Hepatic stellate cell (primary cell): ENCODE results near the gene TREM1.
"Not testable (repeated sequence)": the region's sequence is repeated elsewhere in the genome, so short reads cannot be mapped to it uniquely, and the experiment has no call there.

Experiments
- DNase-seq: peaks from one replicate; pipeline ENCODE4 v3.0.0; 2011; ENCODE audit warnings: low spot score

The TREM1 gene

DNA sequence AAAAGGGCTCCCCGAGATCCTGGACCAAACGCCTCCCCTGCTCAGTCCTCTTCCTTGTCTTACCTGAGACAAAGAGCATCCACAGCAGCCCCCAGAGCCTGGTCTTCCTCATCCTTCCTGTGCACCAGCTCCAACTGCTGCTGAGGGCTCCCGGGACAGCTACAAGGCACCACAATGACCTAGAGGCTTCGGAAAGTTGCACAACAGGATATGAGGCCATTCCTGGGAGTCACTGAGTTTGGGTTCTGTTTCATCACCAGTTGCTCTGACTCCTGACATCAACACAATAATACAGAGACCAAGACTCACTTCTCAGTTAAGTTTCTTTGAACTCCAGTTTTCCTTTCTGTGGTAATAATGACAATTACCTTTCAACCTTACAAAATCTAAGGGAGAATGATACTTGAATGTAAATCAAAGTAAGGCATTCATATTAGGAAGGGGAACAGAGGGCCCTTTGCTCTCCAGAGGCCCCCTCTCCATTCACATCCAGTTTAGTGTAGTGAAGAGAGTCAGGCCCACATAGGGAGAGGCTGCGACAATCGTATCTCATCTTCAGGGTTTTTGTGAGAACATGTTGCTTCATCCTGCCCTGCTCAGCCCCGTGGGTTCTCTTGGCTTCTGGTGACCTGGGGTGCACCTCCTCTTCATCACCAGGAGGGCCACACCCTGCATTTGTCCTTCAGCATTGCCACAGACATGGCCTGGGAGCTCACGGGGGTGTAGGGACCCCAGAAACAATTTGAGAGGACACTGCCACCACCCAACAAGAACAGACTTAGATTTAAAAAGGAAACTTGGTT is at the start of gene TREM1:
TSS of gene TREM1 (minus strand) at position 139 of the 803 bp plus-strand sequence. CDS start at position 112, 27 bp downstream.
- DNase-seq: no peak

DNA sequence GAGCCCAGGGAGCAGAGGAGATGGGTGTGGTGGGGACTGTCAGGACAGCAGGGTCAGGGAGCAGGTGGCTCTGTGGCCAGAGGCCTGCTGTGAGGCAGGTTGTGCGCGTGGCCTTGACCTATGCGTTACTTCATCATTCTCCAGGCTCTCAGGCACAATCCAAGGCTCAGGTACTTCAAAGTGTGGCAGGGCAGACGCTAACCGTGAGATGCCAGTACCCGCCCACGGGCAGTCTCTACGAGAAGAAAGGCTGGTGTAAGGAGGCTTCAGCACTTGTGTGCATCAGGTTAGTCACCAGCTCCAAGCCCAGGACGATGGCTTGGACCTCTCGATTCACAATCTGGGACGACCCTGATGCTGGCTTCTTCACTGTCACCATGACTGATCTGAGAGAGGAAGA is 49.5 kb upstream of the TREM1 start:
- no peak for DNase-seq

GRCh38 chr6:41335296-41335695 is 48.8 kb upstream of the TREM1 start, which contains the start of gene NCR2:
NCR2 (plus strand) TSS chr6:41335608; CDS start chr6:41335877, 269 bp downstream.
- DNase-seq: no peak

DNA sequence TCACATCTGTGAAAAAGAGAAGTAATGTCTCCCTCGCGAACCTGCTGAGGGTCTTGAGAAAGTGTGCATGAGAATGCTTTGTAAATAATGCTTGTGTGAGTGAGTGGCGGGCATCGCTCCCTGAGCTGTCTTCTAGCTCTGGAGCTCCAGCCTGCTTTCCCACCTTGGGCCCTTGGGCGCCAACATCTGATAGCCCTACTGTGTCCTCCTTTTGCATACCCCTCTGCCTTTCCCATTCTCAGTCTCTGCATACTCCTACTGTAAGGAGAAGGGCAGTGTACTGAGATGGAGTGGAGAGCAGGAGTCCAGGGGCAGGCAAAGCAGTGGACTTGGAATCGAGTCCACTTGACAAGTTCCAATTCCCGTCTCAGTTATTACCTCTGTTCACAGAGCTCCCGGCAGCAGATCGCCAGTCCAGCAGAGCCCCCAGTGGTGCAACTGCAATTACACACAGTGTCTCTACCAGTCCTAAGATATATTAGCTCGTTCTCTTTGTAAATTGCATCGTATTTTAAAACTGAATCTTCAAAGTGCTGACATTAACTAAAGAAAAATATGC is 48.1 kb upstream of the TREM1 start:
- DNase-seq: no peak

DNA sequence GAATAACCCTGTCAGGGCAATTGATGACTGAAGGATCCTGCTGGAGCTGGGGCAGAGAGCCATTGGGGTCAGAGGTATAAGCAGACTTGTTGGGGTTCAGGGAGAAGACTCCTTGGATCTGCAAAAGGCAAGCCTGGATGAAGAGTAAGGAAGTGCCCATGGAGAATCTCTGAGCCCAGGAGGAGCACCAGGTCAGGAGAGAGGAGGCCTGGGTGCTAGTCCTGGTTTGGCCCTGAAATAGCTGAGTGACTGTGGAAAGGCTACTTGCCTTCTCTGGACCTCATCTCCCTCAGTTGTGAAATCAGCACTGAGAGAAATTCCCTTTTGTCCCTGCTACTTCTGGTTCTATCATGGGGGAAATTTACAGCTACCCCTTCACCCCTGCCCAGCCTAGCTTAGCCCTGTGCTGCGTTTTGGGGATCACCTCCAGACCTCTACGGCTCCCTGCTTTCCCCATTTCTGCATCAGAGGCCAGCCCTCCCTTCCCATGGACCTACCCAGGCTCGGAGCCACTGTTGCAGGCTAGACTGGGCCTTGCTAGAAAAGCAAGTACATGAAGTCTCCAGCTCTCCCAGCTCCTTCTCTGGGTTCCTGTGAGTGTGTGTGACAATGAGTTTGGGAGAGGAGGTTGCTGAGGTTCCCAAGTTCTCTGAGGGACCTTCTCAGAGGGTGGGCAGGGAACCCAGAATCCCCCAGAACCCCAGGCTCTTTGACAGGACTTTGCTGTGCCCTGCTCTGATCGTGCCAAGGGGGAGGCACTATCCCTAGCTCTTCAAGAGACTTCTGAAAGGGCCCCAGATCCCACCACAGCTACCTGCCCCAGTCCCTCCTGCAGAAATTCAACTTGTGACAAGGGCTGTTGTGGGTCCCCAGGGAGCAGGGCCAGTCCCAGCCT is 46.6 kb upstream of the TREM1 start:
- DNase-seq: no peak

GRCh38 chr6:41332241-41332640 is 45.8 kb upstream of the TREM1 start:
- DNase-seq: no peak

DNA sequence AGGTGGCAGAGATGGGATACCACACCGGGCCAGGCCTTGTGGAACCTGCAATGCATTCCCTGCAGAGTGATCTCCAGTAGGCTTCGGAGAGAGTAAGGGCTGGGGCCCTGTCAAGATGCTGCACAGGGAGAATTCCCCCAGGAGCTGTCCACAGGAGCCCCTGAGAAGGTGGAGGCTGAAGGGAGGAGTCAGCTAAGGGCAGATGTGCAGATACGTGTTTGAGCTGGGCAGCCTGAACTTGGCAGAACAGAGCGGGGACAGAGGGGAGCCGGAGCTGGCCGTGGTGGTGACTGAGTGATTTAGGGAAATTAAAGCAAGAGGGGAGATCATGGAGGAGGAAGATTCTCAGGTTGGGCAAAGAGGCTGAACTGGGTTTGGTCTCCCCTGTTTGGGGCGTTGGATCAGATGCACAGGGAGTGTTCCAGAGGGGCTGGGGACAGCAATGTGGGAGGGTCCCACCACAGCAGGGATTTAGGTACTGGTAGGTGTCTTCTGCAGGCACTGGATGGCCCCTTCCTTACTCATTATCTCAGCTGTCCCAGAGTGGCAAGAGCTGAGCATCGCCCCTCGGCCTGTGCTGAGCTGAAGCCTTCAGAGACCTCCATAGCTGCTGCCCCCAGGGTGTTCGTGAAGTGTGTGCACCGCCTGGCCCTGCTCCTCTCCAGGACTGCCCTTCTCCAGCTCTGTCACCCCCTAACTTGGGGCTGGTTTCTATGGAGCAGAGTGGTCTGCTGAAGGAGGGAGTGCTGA is 45.1 kb upstream of the TREM1 start:
- no peak for DNase-seq

DNA sequence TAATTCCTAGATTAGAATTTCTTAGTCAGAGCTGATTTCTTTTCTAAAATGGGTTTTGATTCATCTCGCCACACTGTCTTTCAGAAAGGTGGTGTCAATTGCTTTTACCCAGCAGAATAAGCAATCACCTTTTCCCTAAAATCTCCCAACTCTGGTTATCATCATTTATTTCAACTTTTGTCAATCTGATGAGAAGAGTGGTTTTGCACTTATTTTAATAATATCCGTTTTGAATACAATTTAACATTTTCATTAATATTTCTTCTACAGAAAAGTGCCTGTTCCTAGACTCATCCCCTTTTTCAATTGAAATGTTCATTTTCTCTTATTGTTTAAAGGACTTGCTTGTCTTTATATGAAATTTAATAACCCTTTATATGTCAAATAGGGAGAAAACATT is 40.7 kb upstream of the TREM1 start:
- no peak for DNase-seq

DNA sequence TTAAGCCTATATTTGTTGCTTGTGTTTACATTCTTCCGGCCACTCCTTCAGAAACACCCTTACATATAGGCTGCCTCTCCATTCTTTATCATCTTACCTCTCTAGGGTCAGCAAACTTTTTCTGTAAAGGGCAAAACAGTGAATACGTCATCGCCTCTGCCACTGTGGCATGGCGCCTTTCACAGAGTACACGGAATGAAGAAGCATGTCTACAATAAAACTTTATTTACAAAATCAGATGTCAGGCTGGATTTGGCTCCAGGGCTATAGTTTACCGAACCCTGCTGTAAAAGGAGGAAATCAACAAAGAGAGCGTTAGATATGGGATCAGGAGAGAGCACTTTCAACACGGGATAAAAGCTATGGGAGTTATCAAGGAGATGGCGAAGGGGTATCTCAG is 39.6 kb upstream of the TREM1 start:
- DNase-seq: no peak

- no peak for DNase-seq
These were observed 39.1 kb upstream of the TREM1 start for GRCh38 chr6:41325446-41326066.

- no peak for DNase-seq
These were observed 34.7 kb upstream of the TREM1 start for GRCh38 chr6:41321183-41321582.

DNA sequence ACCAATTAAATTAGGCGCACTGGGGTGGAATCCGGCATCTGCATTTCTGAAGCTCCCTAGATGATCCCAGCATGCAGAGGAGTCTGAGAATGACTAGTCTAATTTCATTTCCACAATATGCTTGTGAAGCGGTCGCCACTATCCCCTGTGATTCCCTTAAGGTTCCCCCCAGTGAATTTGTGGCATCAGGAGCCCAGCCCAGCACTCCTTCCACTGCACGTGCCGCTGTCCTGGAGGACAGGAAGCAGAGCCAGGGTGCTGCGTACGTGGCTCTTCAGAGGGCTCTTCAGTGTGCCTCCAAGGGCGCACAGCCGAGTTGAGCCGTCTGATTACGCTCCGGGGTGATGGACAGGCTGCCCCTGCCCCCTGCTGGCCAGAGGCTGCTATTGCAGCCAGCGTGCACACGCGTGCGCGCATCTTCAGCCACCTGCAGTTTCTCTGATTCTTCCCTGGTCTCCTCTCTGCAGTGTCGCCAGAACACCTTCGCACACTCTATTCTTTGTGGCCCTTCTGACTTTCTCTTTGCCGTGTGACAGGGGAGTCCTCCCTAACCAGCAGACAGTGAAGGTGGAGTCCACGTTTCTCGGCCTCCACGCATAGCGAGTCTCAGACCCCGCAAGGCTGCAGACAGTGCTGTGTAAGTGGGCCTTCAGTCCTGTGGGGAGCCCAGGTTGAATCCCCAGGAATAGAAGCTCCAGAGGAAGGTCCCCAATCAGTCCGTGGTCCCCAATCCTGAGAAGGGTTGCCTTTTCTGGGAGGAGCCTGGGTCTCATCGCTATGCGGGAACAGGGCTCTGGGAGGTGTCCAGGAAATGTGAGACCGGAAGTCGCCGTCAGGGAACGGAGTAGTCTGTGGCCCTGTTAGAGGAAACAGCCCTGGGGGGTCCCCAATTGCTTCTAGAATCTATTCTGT is 32.4 kb upstream of the TREM1 start:
- peak; percentile 67 for DNase-seq

DNA sequence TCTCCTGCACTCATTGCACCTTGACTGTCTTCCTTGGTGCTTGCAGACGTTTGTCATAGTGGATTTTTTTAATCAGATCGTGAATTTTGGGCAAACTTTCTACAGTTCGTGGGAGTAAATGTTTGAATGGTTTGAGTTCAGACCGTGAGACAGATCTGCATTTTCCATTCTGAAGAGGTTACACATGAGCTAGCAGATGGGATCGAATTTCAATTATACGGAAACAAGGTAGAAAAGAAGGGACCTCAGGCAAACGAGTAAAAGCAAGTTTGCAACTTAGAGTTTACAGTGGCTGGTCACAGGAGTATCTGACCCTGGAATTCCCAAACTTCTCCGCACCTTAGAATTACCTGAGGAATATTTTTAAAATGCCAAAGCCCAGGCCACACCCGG is 31.8 kb upstream of the TREM1 start:
- DNase-seq: no peak

- no peak for DNase-seq
These were observed 29.6 kb upstream of the TREM1 start for GRCh38 chr6:41315943-41316620.

DNA sequence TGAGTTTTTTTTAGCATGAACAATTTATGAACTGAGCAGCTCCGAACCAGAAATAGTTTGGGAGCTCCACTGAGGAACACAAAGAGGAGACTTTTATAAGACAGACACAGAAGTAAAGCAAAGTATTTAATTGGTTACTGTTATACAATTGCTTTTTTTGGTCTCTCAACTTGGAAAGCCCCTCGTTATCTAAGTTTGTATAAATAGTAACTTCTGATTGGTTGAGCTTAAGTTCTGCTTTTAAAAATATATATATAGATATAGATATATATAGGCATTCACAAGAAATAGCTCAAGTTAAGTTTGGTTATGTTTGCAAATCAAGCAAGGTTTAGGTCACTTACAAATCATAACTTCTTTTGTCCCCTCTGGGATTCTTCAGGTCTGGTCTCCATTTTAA is 28.7 kb upstream of the TREM1 start:
- DNase-seq: no peak

GRCh38 chr6:41306187-41306854 is 19.8 kb upstream of the TREM1 start:
- no peak for DNase-seq

DNA sequence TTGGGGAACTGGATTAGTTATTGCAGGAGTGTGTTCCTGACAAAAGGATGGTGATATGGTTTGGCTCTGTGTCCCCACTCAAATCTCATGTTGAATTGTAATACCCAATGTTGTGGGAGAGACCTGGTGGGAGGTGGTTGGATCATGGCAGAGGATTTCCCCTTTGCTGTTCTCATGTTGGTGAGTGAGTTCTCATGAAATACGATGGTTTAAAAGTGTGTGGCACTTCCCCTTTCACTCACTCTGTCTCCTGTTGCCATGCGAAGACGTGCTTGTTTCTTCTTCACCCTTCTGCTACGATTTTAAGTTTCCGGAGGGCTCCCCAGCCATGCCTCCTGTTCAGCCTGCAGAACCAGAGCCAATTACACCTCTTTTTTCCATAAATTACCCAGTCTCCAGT is 16.2 kb upstream of the TREM1 start:
- DNase-seq: no peak

DNA sequence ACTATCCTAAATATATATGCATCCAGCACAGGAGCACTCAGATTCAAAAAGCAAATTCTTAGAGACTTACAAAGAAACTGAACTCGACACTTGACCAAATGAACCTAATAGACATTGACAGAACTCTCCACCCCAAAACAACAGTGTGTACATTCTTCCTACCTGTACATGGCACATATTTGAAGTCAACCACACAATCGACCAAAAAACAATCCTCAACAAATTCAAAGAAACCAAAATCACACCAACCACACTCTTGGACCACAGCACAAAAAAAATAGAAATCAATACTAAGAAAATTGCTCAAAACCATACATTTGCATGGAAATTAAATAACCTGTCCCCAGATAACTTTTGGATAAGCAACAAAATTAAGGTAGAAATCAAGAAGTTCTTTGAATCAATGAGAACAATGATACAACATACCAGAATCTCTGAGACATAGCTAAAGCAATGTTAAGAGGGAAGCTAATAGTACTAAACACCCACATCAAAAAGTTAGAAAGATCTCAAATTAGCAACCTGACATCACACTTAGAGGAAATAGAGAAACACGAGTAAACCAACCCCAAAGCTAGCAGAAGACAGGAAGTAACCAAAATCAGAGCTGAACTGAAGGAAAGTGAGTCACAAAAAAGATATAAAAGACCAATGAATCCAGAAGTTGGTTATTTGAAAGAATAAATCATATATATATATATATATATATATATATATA is 12.5 kb upstream of the TREM1 start:
- no peak for DNase-seq

- DNase-seq: not testable (repeated sequence)
These were observed 10.8 kb upstream of the TREM1 start for GRCh38 chr6:41297248-41297647.
